Cerebellar nuclear complex (tissue), 1 donor: Measurements from ENCODE around the gene IGSF21.
"Not testable (repeated sequence)": the region's sequence is repeated elsewhere in the genome, so short reads cannot be mapped to it uniquely, and the experiment has no call there.

Experiments used
- DNase-seq, 2 experiments: peaks; one replicate each; lab custom pipeline; 2025; lab: John Stamatoyannopoulos, UW

Gene IGSF21

GRCh38 chr1:18144916-18145647, 37.5 kb downstream of the IGSF21 start:
- no peak for DNase-seq

GRCh38 chr1:18145851-18146618, 38.4 kb downstream of the IGSF21 start:
- DNase-seq = no peak

- DNase-seq = no peak
Observed at GRCh38 chr1:18146886-18147285, 39.3 kb downstream of the IGSF21 start.

GRCh38 chr1:18147672-18148071, 40.1 kb downstream of the IGSF21 start:
- DNase-seq = no peak

GRCh38 chr1:18148461-18148860, 40.9 kb downstream of the IGSF21 start:
- no peak for DNase-seq

- peak; percentile 57 to 83 for DNase-seq
Observed at GRCh38 chr1:18149027-18149641, 41.5 kb downstream of the IGSF21 start.

- DNase-seq = no peak
Observed at GRCh38 chr1:18151436-18152122, 44.0 kb downstream of the IGSF21 start.

- no peak for DNase-seq
Observed at GRCh38 chr1:18154430-18155194, 47.0 kb downstream of the IGSF21 start.

GRCh38 chr1:18155881-18156385, 48.3 kb downstream of the IGSF21 start:
- DNase-seq = no peak

- DNase-seq = no peak
Observed at GRCh38 chr1:18157352-18157751, 49.8 kb downstream of the IGSF21 start.

- DNase-seq = no peak
Observed at GRCh38 chr1:18157968-18158367, 50.4 kb downstream of the IGSF21 start.

- DNase-seq = no peak
Observed at GRCh38 chr1:18158714-18159113, 51.1 kb downstream of the IGSF21 start.

- no peak for DNase-seq
Observed at GRCh38 chr1:18160290-18160942, 52.8 kb downstream of the IGSF21 start.

- DNase-seq = no peak
Observed at GRCh38 chr1:18161690-18162089, 54.1 kb downstream of the IGSF21 start.

GRCh38 chr1:18165640-18166039, 58.0 kb downstream of the IGSF21 start:
- DNase-seq = not testable (repeated sequence)

GRCh38 chr1:18166341-18166740, 58.7 kb downstream of the IGSF21 start:
- no peak for DNase-seq

- no peak for DNase-seq
Observed at GRCh38 chr1:18166929-18167328, 59.3 kb downstream of the IGSF21 start.

GRCh38 chr1:18170444-18170843, 62.8 kb downstream of the IGSF21 start:
- no peak for DNase-seq

- peak in 1 of 2 experiments; percentile 50 for DNase-seq
Observed at GRCh38 chr1:18174037-18174436, 66.4 kb downstream of the IGSF21 start.

- no peak for DNase-seq
Observed at GRCh38 chr1:18175051-18175450, 67.5 kb downstream of the IGSF21 start.
